Motor neuron (in vitro differentiated cells): ENCODE data around the gene NDUFA6. TPM values are rescaled to one million over a fixed set of nuclear protein-coding genes. Genes with fewer than 3 reads are reported as not detected.

ENCODE experiments used
- ATAC-seq, 8 experiments: fragments of 200-7000 bp; cut with Tn5 transposase; replicated peaks in 6 of 8; 2 replicates each; pipeline ENCODE4 v1.8.0; 2021; ENCODE audit warnings: mild to moderate bottlenecking in 8 of 8, moderate library complexity in 8 of 8
- H3K27ac ChIP-seq, 2 donors: fragments of 250-450 bp; sonication (Bioruptor Pico); 2 replicates each; pipeline ENCODE4 v1.9.0; 2021; ENCODE audit warnings: antibody characterized with exemption in 2 of 2, mild to moderate bottlenecking in 2 of 2, moderate library complexity in 1 of 2
- H3K4me1 ChIP-seq, 2 donors: fragments of 250-450 bp; sonication (Bioruptor Pico); replicated peaks in 1 of 2; 2 replicates each; pipeline ENCODE4 v1.6.1; 2021; ENCODE audit warnings: antibody characterized with exemption in 2 of 2, mild to moderate bottlenecking in 2 of 2, moderate library complexity in 1 of 2
- H3K4me3 ChIP-seq, 5 donors: fragments of 250-450 bp; sonication (Bioruptor Pico); 2 replicates each; pipeline ENCODE4 v1.9.0; 2021; ENCODE audit warnings: antibody characterized with exemption in 5 of 5, mild to moderate bottlenecking in 5 of 5, moderate library complexity in 4 of 5
- WGBS, 10 experiments: fragments of 450-650 bp; shearing (Covaris generic); methylation state at CpG; one replicate each; pipeline ENCODE4 v1.0.0; 2022; 5-methylcytosine and 5-hydroxymethylcytosine counted together
- in situ Hi-C, 9 experiments: fragments of 400-800 bp; cut with MboI; loops; one replicate each; pipeline ENCODE4 v1.15.0; 2021; ENCODE audit warnings: low sequenced_read_pairs in 9 of 9, low pct_unique_long_range_greater_than_20kb in 2 of 9; ENCODE audit not compliant: unreplicated experiment in 9 of 9
- total RNA-seq, 8 experiments: library from RNA; unstranded; fragments of 300-600 nt; gene quantifications; 2 replicates each; pipeline versions ENCODE4 v1.2.3 to v1.2.4, GENCODE V29; 2022

NDUFA6 gene
- total RNA-seq, 8 experiments from 2014 or later: 86.9 to 151 (median 105) TPM

GRCh38 chr22:42065438-42066125 lies 25.0 kb downstream of the NDUFA6 start:
- Histone ChIP-seq H3K27ac (no peak overlapping the region), H3K4me3 (no peak overlapping the region), H3K4me1 (peaks cover 5 to 14% of the 10 kb centered on the region in 2 donors)
- WGBS, 10 experiments: 0 to 100% (median 80%) methylated on average over 1 to 8 of the region's 13 CpGs; no CpG with 5 or more reads in 6 of the 10 experiments
- in situ Hi-C loops: no loop called here
- no peak for ATAC-seq

DNA sequence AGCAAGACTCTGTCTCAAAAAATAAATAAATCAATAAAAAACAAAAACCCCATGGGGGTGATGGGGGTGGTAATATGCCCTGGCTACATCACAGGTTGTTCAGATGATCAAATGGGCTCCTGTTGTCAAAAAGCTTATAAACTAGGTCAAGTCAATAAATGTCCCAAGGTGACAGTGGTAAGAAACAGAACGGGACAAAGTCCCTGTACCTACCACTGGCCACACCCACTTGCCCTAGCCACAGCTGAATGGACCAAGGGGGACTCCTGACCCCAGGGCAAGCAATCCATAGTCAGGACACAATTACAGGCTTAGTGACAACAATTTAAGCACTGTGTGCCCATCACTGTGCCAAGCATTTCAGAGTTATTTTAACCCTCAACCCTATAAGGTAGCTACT lies 25.9 kb downstream of the NDUFA6 start:
- in situ Hi-C loops: no loop called here
- H3K4me3 ChIP-seq: no peak overlapping the region
- ATAC-seq: no peak
- 83 to 100% (median 100%) methylated on average over 1 of the region's 1 CpG; no CpG with 5 or more reads in 7 of the 10 experiments for WGBS, 10 experiments
- H3K27ac ChIP-seq: no peak overlapping the region
- H3K4me1 ChIP-seq: peaks cover 2 to 10% of the 10 kb centered on the region in 2 donors

DNA sequence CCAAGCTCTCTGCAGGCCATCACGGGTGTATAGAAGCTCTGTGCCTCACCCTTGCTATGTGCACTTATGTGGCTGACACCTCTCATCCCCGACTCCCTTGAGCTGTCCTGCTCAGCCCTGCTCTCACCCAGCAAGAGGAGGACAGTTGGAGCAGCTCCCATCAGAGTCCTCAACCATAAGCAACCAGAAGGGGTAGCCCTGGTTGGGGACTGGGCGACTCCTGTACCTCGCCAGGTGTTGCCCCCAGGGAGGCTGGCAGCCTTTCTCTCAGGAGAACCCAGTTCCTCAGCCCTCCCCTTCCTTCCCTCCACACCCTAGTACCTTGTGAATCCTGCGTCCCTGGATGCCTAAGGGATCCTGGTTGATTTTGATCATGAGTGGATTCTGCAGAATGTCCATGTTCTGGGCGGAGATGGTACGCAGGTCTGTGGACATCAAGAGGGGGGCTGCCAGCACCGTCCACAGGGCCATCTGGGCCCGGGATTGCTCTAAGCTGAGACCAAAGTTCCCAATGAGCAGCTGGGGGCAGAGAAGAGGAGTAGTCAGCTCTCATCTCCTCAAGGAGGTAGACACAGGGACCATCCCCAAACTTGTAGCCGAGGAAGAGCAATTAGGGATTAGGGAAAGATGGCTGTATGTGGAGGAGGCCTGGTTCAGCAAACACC lies 27.9 kb downstream of the NDUFA6 start:
- H3K4me1 ChIP-seq: peaks cover 0 to 9% of the 10 kb centered on the region in 2 donors
- WGBS, 10 experiments: 75 to 100% (median 100%) methylated on average over 1 to 2 of the region's 10 CpGs; no CpG with 5 or more reads in 7 of the 10 experiments
- no peak overlapping the region for H3K27ac ChIP-seq
- in situ Hi-C loops: no loop called here
- no peak overlapping the region for H3K4me3 ChIP-seq
- no peak for ATAC-seq

DNA sequence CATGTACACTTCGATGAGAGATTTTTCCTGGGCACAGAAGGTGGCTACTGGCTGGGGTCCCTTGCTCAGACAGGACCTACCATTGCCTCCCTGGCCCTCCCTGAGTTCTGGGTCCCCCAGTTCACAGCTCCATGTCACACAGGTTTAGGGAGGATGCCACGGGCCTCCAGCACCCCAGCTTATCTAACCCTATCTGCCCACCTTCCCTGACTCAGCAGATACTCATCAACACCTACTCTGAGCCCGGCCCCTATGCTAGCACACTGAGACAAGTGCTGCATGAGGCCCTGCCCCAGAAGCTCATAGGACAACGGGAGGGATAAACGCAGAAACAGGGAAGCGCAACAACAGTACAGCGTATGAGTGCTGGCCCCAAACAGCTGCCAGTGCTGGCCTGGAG lies 29.5 kb downstream of the NDUFA6 start:
- in situ Hi-C loops: no loop called here
- 83 to 100% (median 95%) methylated on average over 1 to 3 of the region's 7 CpGs; no CpG with 5 or more reads in 6 of the 10 experiments for WGBS, 10 experiments
- no peak for ATAC-seq
- Histone ChIP-seq H3K27ac (no peak overlapping the region), H3K4me1 (peaks cover 0 to 9% of the 10 kb centered on the region in 2 donors), H3K4me3 (no peak overlapping the region)

DNA sequence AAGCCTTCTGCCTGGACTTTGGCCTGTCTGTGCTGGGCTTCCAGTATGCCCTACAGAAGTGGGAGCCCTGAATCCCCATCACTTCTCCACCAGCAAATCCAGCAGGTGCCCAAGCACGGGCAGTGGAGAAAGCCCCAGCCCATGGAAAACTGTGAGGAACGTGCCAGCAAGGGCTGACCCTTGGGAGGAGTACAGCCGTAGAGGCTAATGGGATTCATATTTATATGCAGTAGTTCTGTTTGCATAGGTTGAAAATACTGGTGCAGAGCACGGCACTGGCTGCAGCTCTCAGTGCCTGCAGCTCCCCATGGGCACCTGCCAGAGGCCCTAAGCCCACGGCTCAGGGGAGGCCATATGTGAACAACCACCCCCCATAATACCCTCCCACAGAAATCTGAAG lies 30.1 kb downstream of the NDUFA6 start:
- in situ Hi-C loops: no loop called here
- WGBS, 10 experiments: 67 to 100% (median 93%) methylated on average over 1 to 2 of the region's 5 CpGs; no CpG with 5 or more reads in 6 of the 10 experiments
- ATAC-seq: no peak
- no peak overlapping the region for H3K27ac ChIP-seq
- H3K4me1 ChIP-seq: peaks cover 0 to 5% of the 10 kb centered on the region in 2 donors
- no peak overlapping the region for H3K4me3 ChIP-seq

- no peaks in the 10 kb centered on the region for H3K4me1 ChIP-seq
- in situ Hi-C loops: no loop called here
- WGBS, 10 experiments: 87 to 100% (median 100%) methylated on average over 1 of the region's 1 CpG
- H3K27ac ChIP-seq: no peak overlapping the region
- no peak for ATAC-seq
- H3K4me3 ChIP-seq: no peak overlapping the region
Measured at GRCh38 chr22:42056757-42057511, 33.6 kb downstream of the NDUFA6 start.

DNA sequence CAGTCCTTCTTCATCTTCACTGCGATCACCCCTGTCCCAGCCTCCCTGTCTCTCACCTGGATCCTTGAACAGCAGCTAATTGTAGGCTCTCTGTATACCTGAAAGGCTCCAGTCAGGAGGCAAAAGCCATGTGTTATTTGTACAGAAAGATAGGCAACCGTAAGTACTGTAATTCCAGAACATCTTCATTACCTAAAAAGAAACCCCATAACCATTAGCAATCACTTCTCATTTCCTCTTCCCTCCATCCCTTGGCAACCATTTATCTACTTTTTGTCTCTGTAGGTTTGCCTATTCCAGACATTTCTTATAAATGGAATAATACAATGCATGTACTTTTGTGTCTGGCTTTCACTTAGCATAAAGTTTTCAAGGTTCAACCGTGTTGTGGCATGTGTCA lies 37.8 kb downstream of the NDUFA6 start:
- in situ Hi-C loops: no loop called here
- Histone ChIP-seq H3K27ac (no peak overlapping the region), H3K4me1 (no peaks in the 10 kb centered on the region), H3K4me3 (no peak overlapping the region)
- ATAC-seq: no peak
- WGBS, 10 experiments: 51 to 100% (median 87%) methylated on average over 1 to 3 of the region's 3 CpGs; no CpG with 5 or more reads in 2 of the 10 experiments

DNA sequence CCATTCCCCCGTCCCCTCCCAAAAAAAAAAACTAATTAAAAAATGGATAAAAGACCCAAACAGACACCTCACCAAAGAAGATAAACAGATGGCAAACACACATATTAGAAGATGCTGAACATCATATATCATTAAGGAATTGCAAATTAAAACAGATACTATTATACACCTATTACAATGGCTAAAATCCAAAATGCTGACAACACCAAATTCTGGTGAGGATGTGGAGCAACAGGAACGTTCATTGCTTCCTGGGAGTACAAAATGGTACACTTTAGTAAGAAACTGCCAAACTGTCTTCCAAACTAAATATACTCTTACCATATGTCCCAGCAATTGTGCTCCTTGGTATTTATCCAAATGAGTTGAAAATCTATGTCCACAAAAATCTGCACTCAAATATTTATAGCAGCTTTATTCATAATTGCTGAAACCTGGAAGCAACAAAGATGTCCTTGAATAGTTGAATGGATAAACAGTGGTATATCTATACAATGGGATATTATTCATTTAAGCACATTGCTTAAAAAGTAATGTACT lies 39.9 kb downstream of the NDUFA6 start:
- no peak overlapping the region for H3K27ac ChIP-seq
- 40 to 100% (median 77%) methylated on average over 1 to 2 of the region's 2 CpGs; no CpG with 5 or more reads in 1 of the 10 experiments for WGBS, 10 experiments
- H3K4me1 ChIP-seq: no peaks in the 10 kb centered on the region
- no peak overlapping the region for H3K4me3 ChIP-seq
- in situ Hi-C loops: no loop called here
- no peak for ATAC-seq

DNA sequence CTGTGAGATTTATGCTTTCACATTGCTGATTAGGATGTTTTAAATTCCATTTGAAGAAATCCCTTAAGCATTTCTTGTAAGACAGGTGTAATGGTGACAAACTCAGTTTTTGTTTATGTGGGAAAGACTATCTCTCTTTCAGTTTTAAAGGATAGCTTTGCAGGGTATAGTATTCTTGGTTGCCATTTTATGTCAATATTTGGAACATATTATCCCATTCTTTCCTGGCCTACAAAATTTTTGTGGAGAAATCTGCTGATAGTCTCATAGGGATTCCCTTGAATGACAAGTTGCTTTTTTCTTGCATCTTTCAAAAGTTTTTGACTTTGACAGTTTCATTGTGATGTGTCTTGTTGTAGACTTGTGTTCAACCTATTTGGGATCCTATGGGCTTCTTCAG lies 48.8 kb downstream of the NDUFA6 start:
- ATAC-seq: no peak
- no peaks in the 10 kb centered on the region for H3K4me1 ChIP-seq
- no peak overlapping the region for H3K27ac ChIP-seq
- H3K4me3 ChIP-seq: no peak overlapping the region
- in situ Hi-C loops: no loop called here

GRCh38 chr22:42039271-42039670 lies 51.3 kb downstream of the NDUFA6 start:
- Histone ChIP-seq H3K4me3 (no peak overlapping the region), H3K27ac (no peak overlapping the region), H3K4me1 (no peaks in the 10 kb centered on the region)
- in situ Hi-C loops: no loop called here
- no peak for ATAC-seq
- 59 to 100% (median 87%) methylated on average over 1 to 5 of the region's 5 CpGs for WGBS, 10 experiments

Other genes starting within 250 kb of the NDUFA6 start
- gene SHISA8, start 175.7 kb downstream of the NDUFA6 start, total RNA-seq: under 1 TPM in 3 of 8 experiments, not detected in 5; 0.11 to 0.27 (median 0.13) TPM
- 1 to 10 TPM in 1 of 8 experiments, under 1 TPM in 6, not detected in 1; 0.22 to 1.1 (median 0.63) TPM for gene TNFRSF13C, start 164.0 kb downstream of the NDUFA6 start, total RNA-seq
- 10 to 100 TPM in 3 of 8 experiments, 1 to 10 TPM in 5; 1.4 to 28.1 (median 4.4) TPM for gene CENPM, start 143.6 kb downstream of the NDUFA6 start, total RNA-seq
- 100 to 1,000 TPM in 4 of 8 experiments, 10 to 100 TPM in 1, 1 to 10 TPM in 2, under 1 TPM in 1; 0.92 to 119 (median 93.3) TPM for gene SEPTIN3, start 121.3 kb downstream of the NDUFA6 start, total RNA-seq
- gene WBP2NL, start 92.0 kb downstream of the NDUFA6 start, total RNA-seq: 1 to 10 TPM in 1 of 8 experiments, under 1 TPM in 6, not detected in 1; 0.05 to 1.0 (median 0.42) TPM
- 10 to 100 TPM in 5 of 8 experiments, 1 to 10 TPM in 3; 6.6 to 23.5 (median 11.4) TPM for gene NAGA, start 20.0 kb downstream of the NDUFA6 start, total RNA-seq
- 10 to 100 TPM in 3 of 8 experiments, 1 to 10 TPM in 1, under 1 TPM in 4; 0.36 to 18.5 (median 1.1) TPM for gene PHETA2, start 16.5 kb downstream of the NDUFA6 start, total RNA-seq
- gene SMDT1, start 11.1 kb downstream of the NDUFA6 start, total RNA-seq: 10 to 100 TPM in 7 of 8 experiments, 1 to 10 TPM in 1; 6.9 to 28.5 (median 20.8) TPM
- gene CYP2D6, start 40.0 kb upstream of the NDUFA6 start, total RNA-seq: 1 to 10 TPM in 7 of 8 experiments, under 1 TPM in 1; 0.66 to 4.0 (median 1.8) TPM
- gene TCF20, start 179.9 kb upstream of the NDUFA6 start, total RNA-seq: 10 to 100 TPM; 27.1 to 46.3 (median 42.1) TPM